KOPT-K1 (cell line): ENCODE data around the gene KCNK13.
"Not testable (repeated sequence)": the region's sequence is repeated elsewhere in the genome, so short reads cannot be mapped to it uniquely, and the experiment has no call there.

Experiments
- H3K27ac ChIP-seq: fragments of 200-600 bp; sonication (generic); 2 replicates; pipeline ENCODE4 v1.5.1; 2016; ENCODE audit warnings: antibody characterized with exemption, mild to moderate bottlenecking, low read depth, low read length; ENCODE audit not compliant: poor library complexity, severe bottlenecking
- H3K36me3 ChIP-seq: fragments of 200-600 bp; sonication (generic); 2 replicates; pipeline ENCODE4 v1.5.1; 2017; ENCODE audit warnings: antibody characterized with exemption, mild to moderate bottlenecking, low read length, moderate library complexity; ENCODE audit not compliant: insufficient read depth
- H3K9me3 ChIP-seq: fragments of 200-600 bp; sonication (generic); 2 replicates; pipeline ENCODE4 v1.5.1; 2017; ENCODE audit warnings: antibody characterized with exemption, low read length, mild to moderate bottlenecking; ENCODE audit not compliant: insufficient read depth, poor library complexity, severe bottlenecking

The KCNK13 gene

DNA sequence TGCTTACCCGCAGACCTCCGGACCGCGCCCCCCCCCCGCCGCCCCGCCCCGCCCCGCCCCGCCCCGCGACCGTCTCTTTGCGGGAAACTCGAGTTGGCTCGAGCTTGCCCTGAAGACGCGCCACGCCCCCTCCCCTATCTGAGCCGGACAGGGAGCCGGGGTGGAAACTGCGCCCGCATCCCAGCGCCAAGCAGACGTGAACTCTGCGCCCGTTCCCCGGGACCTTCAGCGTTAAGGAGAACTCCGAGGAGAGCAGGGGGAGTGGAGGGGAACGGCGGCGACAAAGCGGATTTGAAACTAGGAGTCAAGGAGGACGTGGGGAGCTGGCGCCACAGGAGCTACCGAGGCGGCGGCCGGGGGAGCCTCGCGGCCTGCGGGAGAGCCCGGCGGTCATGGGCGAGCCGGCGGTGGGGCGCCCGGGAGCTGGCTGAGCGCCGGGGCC is at the start of gene KCNK13:
Gene KCNK13, plus strand, starts transcription at position 310 of the 442 bp plus-strand sequence. CDS start 212 bp downstream, outside the sequence.
- no peaks in the 10 kb centered on the region for H3K36me3 ChIP-seq
- H3K27ac ChIP-seq = no peak within 1 kb of the TSS
- peaks cover 32% of the 10 kb centered on the region for H3K9me3 ChIP-seq

DNA sequence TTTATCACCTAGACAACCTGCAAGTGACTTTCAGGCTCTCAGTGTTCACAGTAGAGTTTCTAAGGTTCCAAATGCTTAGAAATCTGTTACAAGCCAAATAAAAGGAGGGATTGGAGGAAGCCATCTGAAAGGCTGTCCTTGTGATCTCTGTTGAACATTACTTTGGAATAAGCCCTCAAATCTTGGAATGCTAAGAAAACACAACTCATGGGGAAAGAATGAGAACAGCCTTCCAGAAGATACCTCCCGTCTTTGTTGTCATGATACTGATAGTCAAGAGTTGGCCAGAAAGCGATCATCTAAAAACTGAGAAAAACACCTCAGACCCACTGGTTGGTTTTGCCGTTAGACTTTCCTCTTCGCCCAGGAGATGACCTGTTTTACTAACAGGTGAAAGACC is 44.4 kb upstream of the KCNK13 start:
- H3K9me3 ChIP-seq = peaks cover 11% of the 10 kb centered on the region

DNA sequence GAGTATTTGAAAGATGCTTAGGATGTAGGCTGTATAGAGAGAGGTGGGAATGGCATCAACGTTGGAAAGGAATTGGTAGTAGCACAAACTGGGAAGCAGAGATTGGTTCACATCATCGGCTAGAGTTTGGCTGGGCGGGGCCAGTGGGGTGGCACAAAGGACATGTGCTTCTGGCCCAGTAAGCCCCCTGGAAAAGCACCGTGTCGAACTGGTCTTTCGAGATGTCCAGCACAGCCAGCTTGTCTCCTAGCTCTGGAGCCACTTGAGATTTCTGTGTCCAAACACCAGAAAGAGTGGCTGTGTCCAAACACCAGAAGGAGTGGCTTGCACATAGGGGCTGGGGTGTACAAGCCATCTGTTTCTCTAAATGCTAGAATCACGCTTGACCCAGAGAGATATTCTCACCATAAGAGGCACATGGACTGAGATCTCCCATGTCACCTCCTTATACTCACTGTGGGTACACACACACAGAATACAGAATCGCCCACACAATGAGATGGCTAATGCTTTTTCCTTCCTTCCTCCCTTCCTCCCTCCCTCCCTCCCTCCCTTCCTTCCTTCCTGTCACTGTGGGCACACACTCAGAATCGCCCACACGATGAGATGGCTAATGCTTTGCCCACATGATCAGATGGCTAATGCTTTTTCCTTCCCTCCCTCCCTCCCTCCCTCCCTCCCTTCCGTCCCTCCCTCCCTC is 41.8 kb upstream of the KCNK13 start:
- Histone ChIP-seq H3K27ac (no peak overlapping the region), H3K36me3 (peaks cover 97% of the 10 kb centered on the region), H3K9me3 (no peaks in the 10 kb centered on the region)

More for the DNA sequence above, 44.4 kb upstream of the KCNK13 start:
- H3K27ac ChIP-seq = no peak overlapping the region
- peaks cover 97% of the 10 kb centered on the region for H3K36me3 ChIP-seq

DNA sequence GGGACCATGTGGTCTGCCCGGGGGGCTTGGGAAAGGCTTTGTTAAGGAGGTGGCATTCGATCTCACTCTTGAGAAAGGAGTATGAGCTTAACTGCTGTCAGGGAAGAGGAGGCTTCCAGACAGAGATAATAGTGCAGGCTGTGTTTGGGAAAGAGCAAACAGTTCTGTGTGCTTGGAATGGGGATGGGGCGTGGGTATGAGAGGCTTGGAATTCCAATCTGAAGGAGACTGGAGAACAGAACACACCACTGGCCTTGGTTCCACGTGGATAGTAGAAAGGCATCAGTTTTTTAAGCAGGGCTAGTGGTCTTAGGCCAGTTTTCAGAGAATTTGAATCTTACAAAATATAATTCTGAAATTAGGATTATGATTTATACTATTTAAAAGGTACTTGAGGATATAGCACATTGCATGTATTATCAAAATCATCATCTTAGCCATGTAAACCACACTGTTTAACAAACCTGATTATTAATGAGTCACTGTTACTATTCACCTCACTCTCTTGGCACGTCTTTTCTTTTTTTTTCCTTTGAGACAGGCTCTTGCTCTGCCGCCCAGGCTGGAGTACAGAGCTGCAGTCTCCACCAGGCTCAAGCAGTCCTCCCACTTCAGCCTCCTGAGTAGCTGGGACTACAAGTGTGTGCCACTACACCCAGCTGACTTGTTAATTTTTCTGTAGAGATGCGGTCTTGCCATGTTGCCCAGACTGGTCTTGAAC is 38.5 kb upstream of the KCNK13 start:
- Histone ChIP-seq H3K9me3 (no peaks in the 10 kb centered on the region), H3K27ac (no peak overlapping the region), H3K36me3 (peaks cover 91% of the 10 kb centered on the region)

DNA sequence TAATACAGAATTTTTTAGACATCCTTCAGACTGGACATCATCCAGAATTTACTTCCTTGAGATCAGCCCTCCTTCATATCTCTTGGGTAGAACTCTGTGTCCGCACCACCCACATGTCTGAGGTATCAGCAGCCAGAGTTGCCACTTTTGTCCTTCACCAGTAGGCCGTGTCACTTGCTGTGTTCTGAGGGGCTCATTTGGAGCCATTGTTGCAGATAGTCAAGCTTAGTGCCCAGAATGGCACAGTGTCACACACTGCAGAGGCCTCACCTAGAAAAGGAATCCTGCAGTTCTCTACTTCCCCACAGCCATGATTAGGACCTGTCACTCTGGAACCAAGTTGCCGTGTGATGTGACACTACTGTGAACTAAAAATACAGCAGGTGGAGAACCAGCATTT is 36.9 kb upstream of the KCNK13 start:
- no peaks in the 10 kb centered on the region for H3K9me3 ChIP-seq
- peaks cover 88% of the 10 kb centered on the region for H3K36me3 ChIP-seq
- no peak overlapping the region for H3K27ac ChIP-seq

DNA sequence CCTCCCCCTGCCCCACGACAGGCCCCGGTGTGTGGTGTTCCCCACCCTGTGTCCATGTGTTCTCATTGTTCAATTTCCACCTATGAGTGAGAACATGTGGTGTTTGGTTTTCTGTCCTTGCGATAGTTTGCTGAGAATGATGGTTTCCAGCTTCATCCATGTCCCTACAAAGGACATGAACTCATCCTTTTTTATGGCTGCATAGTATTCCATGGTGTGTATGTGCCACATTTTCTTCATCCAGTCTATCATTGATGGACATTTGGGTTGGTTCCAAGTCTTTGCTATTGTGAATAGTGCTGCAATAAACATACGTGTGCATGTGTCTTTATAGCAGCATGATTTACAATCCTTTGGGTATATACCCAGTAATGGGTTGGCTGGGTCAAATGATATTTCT is 35.2 kb upstream of the KCNK13 start:
- peaks cover 88% of the 10 kb centered on the region for H3K36me3 ChIP-seq
- H3K27ac ChIP-seq, H3K9me3 ChIP-seq: not testable (repeated sequence)

DNA sequence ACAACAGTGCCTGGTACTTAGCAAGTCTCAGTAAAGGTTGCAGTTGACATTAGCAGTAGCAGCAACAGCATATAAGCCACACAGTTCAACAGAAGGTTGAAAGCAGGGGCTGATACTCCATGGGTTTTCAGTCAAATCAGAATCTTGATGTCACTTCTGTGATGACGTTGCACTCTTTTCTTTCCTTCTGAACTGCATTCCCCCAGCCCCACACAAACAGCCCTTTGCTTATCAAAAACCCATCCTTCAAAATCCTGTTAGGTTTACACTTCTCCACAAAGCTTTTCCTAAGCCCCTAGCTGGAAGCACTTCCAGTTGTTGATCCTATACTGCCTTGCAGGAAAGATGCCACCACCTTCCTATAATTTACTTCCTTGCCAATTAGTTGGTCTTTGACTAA is 34.0 kb upstream of the KCNK13 start:
- peaks cover 88% of the 10 kb centered on the region for H3K36me3 ChIP-seq
- H3K27ac ChIP-seq = no peak overlapping the region
- no peaks in the 10 kb centered on the region for H3K9me3 ChIP-seq

DNA sequence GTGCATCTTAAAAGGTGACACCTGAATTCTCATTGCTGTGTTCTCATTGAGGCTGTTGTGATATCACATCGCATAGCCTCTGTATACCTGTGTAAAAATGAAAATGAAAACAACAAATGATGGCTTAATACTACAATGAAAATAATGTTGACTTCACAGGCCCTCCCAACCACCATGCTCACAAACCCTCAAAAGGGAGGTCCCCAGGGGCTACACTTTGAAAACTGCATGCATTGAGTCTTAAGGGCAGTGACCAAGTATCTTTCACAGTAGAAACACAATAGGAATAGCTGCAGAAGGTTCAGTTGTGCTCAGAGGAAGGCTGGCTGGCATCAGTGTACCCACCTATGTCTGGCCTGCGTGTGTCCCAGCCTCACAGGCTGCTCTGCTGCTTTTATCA is 27.6 kb upstream of the KCNK13 start:
- Histone ChIP-seq H3K27ac (no peak overlapping the region), H3K36me3 (peaks cover 94% of the 10 kb centered on the region), H3K9me3 (no peaks in the 10 kb centered on the region)

DNA sequence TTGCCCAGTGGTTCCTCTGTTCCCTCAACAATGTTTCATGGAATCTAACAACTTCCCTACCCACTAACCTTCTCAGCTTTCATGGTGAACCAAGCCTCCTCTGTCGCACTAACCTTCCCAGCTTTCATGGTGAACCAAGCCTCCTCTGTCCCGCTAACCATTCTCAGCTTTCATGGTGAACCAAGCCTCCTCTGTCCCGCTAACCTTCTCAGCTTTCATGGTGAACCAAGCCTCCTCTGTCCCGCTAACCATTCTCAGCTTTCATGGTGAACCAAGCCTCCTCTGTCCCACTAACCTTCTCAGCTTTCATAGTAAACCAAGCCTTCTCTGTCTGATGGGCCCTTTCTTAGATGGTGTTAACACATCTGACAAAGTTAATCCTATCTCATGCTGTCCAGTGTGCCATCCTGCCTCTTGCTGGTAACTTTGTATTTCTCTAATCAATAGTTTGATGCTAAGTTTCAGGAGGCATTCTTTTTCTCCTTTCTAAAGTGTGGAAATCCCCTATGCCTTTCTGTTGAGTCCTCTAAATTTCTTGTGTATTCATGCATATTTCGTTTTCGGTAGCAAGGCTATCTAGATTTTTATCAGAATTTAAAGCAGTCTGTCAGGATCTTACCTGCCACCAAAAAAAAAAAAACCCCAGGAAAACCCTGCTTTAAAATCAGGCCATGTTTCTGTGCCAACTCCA is 26.8 kb upstream of the KCNK13 start:
- no peaks in the 10 kb centered on the region for H3K9me3 ChIP-seq
- peaks cover 97% of the 10 kb centered on the region for H3K36me3 ChIP-seq
- H3K27ac ChIP-seq = no peak overlapping the region

DNA sequence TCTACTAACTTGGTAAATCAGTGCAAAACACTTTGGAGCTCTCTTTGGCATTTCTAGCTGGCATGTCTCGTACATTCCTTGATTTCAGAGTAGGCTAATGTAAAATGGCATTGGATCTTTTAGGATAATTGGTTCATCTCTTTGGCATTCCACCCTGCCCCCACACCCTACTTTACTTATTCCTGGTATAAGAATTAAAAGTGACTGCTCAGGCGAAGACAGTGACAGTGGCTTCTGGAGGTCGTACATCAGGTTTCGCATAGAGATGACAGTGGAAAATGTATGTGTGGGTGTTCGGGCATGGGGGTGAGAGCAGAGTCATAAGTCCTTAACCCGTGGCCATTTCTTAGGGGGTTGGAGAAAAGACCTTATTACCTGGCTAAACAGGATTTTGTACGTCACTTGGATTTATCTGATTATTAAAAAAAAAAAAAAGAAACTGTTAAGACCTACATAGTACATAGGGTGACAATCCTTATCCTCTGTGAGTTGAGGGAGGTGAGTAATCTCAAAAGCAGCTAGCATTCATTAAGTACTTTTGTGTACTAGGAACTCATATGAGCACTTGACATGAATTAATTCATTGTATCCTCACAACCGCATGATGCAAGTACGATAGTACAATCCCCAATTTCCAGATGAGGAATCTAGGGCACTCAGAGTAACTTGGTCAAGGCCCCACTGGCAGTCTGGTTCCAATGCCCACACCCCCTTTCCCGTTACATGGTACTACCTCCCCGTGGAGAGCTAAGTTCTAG is 22.4 kb upstream of the KCNK13 start:
- Histone ChIP-seq H3K36me3 (peaks cover 99% of the 10 kb centered on the region), H3K9me3 (no peaks in the 10 kb centered on the region), H3K27ac (no peak overlapping the region)

DNA sequence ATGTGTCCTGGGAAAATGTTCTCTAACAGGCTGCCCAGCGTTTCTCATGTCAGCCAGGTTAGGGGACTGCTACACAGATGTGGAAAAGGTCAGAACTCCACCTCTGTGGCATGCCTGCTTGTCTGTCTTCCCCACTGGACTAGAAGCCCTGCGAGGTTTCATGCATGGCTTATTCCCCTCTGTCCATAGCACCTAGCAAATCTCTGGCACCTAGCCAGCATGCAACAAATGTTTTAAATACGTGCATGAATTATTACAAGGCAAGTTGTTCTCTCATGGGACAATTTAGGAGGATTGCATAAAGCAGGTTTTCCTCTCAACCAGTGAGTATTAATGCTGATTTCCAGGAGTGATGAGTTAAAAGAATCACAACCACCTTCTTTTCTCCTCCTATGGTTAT is 21.4 kb upstream of the KCNK13 start:
- Histone ChIP-seq H3K27ac (no peak overlapping the region), H3K36me3 (peaks cover 99% of the 10 kb centered on the region), H3K9me3 (no peaks in the 10 kb centered on the region)

DNA sequence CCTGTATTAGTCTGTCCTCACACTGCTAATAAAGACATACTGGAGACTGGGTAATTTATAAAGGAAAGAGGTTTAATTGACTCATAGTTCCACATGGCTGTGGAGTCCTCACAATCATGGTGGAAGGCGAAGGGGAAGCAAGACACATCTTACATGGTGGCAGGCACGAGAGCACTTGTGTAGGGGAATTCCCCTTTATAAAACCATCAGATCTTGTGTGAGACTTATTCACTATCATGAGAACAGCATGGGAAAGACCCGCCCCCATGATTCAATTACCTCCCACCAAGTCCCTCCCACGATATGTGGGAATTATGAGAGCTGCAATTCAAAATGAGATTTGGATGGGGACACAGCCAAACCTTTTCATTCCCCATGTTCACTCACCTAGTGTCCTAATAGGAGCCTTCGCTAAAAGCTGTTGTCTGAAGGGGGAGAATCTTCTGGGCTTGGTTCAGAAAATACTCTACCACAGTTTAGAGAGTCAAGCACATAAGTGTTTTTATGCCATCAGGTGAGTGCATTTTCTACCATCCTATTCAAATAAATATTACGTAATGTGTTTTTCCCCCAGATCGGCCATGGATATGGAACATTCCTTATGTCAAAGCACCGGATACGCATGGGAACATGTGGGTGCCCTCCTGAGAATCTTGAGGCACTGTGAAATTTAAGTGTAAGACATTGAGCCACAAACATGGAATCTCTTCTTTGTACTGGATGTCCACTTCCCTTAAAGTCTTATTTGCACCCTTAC is 19.1 kb upstream of the KCNK13 start:
- no peak overlapping the region for H3K27ac ChIP-seq
- H3K9me3 ChIP-seq = no peaks in the 10 kb centered on the region
- peaks cover 93% of the 10 kb centered on the region for H3K36me3 ChIP-seq

DNA sequence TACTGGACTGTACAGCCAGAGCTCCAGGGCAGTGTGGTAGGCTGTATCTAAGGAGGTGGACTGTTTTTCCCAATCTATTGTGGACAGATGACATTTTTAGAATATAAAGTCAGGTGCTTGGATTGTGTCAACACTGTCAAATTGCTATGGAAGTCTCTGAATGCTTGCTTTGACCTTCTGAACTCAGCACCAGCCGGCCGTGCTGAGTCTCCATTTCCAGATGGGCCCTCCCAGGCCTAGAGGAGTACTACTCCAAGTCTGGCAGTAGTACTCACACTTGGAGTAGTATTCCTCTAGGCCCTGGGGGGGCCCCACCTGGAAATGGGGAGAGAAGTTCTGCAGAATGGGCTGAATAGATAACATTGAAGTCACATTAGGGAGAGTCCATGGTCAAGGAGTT is 16.2 kb upstream of the KCNK13 start:
- Histone ChIP-seq H3K9me3 (no peaks in the 10 kb centered on the region), H3K36me3 (peaks cover 64% of the 10 kb centered on the region), H3K27ac (no peak overlapping the region)

DNA sequence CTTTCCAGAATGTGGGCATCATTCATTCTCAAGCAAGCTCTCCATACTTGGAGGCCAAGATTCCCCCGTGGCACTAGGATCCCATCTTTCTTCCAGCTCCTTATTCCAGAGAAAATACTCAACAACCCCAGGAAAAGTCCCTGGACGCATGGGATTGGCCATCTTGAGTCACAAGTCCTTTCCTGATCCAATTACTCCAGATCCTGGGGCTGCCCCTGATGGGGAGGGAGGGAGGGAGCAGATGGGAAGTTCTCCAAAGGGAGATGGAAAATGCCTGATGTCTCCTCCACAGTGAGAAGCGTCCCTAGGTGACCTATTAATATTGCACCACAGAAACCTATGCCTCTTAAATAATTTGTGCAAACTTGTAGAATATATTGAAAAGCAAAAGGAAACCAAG is 12.4 kb upstream of the KCNK13 start:
- H3K36me3 ChIP-seq = peaks cover 26% of the 10 kb centered on the region
- no peaks in the 10 kb centered on the region for H3K9me3 ChIP-seq
- no peak overlapping the region for H3K27ac ChIP-seq
